ENCODE measurements around the gene FARP1.
A peak's percentile ranks its signal among the peaks of the same experiment; 100 is the strongest.

FARP1 gene

DNA sequence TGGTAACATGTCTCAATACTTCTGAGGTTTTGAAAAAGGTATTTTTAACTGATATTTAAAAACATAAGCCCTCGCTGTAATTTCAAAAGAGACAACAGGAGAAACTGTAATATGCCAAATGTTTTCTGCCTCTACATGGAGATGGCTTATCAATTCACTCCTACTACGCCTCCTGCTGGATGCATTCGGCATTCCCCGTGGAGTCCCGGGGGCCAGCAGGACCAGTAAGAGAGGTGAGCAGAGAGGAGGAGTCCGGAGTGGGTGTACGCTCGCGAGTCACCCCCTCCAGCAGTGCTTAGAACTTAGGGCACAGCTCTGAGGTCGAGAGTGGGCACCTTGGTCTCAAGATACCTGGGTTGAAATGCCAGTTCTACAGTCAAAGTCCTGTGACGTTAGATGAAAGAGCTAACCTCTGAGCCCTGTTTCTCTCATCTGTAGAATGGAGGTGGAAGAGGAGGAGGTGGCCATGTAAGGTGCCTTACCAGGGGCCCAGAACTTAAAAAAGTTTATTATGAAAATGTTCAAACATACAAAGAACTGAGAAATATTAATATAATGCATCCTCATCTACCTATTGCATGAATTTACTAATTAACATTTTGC lies 323.8 kb downstream of the FARP1 start:
- no peak overlapping the region for H3K4me3 ChIP-seq (ENCODE audit: low read depth, low read length)
- TF ChIP-seq, protein P1, sequence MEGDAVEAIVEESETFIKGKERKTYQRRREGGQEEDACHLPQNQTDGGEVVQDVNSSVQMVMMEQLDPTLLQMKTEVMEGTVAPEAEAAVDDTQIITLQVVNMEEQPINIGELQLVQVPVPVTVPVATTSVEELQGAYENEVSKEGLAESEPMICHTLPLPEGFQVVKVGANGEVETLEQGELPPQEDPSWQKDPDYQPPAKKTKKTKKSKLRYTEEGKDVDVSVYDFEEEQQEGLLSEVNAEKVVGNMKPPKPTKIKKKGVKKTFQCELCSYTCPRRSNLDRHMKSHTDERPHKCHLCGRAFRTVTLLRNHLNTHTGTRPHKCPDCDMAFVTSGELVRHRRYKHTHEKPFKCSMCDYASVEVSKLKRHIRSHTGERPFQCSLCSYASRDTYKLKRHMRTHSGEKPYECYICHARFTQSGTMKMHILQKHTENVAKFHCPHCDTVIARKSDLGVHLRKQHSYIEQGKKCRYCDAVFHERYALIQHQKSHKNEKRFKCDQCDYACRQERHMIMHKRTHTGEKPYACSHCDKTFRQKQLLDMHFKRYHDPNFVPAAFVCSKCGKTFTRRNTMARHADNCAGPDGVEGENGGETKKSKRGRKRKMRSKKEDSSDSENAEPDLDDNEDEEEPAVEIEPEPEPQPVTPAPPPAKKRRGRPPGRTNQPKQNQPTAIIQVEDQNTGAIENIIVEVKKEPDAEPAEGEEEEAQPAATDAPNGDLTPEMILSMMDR (IDR thresholded peaks at IDR 0.05; ENCODE audit: borderline replicate concordance, insufficient read depth, low read depth, low read length) = peak; percentile 60; the same call in 1 of the 2 replicates

DNA sequence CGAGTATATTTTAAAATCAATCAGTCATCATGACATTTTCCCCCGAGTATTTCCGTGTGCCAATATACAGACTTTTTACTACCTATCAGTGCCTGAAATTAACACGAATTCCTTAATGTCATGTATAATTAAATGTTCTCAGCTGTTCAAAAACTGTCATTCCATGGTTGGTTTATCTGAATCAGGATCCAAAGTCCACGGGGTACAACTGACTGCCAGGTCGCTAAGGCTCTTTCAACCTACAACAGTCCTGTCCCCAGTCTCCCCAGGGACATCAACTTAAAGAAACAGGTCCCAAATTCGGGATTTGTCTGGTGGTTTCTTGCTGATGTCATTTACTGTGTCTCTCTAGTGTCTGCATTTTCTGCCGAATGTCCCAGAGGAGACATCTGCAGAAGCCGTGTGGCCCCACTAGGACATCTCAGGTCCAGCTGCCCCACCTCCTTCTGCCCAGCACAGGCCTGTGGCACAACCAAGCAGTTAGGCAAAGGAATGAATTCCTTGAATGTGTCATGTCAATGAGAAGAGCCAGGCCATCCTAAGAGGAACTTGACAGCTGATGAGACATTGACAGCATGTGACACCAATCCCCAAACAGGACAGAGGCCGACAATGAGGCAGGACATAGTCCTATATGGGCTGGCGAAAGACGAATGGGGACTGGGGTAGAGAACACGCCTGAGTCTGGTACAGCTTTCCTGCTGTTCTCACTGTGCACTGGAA lies 324.5 kb downstream of the FARP1 start:
- H3K4me3 ChIP-seq (ENCODE audit: low read depth, low read length) = no peak overlapping the region
- TF ChIP-seq, protein P1 (IDR thresholded peaks at IDR 0.05; ENCODE audit: borderline replicate concordance, insufficient read depth, low read depth, low read length) = no peak

DNA sequence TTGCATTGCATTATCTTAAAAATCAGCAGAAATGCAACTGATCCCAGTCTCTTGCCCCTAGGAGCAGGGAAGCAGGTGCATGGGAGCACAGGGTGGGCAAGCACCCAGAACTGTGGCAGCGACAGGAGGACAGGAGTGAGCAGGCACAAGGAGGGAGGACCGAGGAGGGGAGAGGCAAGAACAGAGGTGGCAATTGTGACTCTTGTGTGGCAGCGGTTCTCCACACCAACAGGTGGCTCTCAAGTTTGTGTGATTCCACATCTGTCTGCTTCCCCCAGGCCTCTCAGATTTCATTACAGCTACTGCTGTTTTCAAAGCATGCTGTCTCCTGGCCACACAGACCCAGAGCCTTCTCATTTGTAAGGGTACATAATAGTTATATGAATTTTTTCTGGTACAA lies 325.5 kb downstream of the FARP1 start:
- H3K4me3 ChIP-seq (ENCODE audit: low read depth, low read length) = no peak overlapping the region
- TF ChIP-seq, protein P1 (IDR thresholded peaks at IDR 0.05; ENCODE audit: borderline replicate concordance, insufficient read depth, low read depth, low read length) = no peak

DNA sequence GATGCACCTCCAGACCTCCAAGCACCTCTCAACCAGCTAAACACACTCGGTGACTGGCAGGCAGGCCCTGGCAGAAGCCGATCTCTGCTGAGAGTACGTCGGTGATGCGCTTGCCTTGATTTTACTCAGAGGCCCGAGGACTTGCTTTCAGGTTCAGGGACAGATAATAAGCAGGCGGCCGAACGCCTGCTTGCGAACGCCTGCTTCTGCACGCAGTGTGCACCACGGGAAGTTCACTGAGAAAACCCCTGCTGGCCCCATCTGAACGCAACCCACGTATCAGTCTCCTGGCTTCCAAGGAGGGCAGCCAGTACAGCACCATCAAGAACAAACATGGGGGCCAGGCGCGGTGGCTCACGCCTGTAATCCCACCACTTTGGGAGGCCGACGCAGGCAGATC lies 326.0 kb downstream of the FARP1 start:
- TF ChIP-seq, protein P1 (IDR thresholded peaks at IDR 0.05; ENCODE audit: borderline replicate concordance, insufficient read depth, low read depth, low read length) = no peak
- no peak overlapping the region for H3K4me3 ChIP-seq (ENCODE audit: low read depth, low read length)

DNA sequence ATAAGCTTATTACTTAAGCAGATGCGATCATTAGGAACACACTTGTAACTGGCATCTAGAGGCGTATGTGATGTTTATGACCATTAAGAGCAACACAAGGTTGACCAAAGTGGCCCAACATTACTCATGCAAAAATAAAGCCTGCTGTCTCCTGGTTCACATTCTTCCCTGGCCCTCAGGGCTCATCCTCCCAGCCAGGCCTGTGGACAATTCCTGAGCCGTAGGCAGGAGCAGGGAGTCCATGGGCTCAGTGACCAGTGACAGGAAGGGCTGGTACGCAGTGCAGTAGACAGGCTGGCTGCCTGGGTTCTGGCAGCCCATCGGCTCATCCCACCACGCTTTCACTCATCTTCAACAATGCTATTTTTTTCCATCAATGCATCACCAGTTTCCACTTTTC lies 328.0 kb downstream of the FARP1 start:
- no peak overlapping the region for H3K4me3 ChIP-seq (ENCODE audit: low read depth, low read length)
- TF ChIP-seq, protein P1 (IDR thresholded peaks at IDR 0.05; ENCODE audit: borderline replicate concordance, insufficient read depth, low read depth, low read length) = no peak

DNA sequence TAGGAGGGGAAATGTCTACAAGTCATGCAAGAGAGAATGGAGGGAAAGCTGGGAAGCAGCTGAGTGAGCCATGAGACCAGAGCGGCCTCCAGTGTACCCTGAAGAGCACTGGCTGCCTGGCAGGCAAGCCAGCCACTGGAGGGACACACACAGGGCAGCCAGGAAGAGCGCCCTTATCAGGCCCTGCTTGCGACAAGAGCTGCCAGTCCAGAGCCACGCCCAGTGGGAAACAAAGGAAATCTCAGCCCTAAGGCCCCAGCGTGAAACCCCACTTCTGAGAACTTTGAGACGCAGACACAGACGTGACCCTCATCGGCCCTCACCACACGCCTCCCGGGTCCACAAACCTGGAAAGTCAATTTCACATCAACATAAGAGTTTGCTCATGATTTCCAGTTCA lies 329.0 kb downstream of the FARP1 start:
- TF ChIP-seq, protein P1 (IDR thresholded peaks at IDR 0.05; ENCODE audit: borderline replicate concordance, insufficient read depth, low read depth, low read length) = no peak
- no peak overlapping the region for H3K4me3 ChIP-seq (ENCODE audit: low read depth, low read length)

All from GM12875 (cell line).